ENCODE results near the gene DEF6.

Gene DEF6

GRCh38 chr6:35295521-35296315, 1.9 kb upstream of the DEF6 start:
- no peak for TF ChIP-seq CTCF (IDR thresholded peaks at IDR 0.05)

DNA sequence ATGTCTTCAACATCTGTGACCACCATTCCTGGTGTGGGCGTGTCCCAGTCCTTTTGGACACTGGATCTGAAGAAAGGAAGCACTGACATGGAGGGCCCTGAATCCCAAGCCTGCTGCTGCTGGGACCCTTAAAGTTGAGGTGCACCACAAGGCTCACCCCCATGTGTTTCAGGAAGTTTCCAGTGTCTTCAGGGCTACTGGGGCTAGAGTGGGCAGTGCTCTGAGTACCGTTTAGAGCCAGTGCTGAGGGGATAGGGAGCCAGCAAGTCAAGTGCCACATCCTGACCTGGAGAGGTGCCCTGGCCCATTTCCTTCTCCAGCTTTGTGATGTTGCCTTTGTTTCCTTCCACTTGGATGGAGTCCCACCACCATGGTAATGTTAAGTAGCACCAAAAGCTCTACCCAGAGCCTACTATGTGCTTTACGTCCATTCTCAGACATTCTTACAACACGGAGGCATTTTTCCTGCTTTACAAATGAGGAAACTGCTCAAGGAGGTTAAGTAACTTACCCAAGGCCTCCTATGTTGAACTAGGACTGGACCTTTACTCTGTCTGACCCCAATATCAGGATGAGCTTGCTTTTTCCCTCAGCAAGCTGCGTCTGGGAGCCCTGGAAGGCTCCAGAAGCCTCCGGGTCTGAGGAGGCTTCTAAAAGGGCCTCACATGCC, 552 bp upstream of the DEF6 start:
- TF ChIP-seq CTCF (IDR thresholded peaks at IDR 0.05), result no peak

- TF ChIP-seq CTCF (IDR thresholded peaks at IDR 0.05), result no peak
Observed at GRCh38 chr6:35298625-35299140, 1.1 kb downstream of the DEF6 start.

GRCh38 chr6:35299674-35300073, 2.1 kb downstream of the DEF6 start:
- no peak for TF ChIP-seq CTCF (IDR thresholded peaks at IDR 0.05)

- TF ChIP-seq CTCF (IDR thresholded peaks at IDR 0.05), result no peak
Observed at GRCh38 chr6:35300848-35301247, 3.2 kb downstream of the DEF6 start.

DNA sequence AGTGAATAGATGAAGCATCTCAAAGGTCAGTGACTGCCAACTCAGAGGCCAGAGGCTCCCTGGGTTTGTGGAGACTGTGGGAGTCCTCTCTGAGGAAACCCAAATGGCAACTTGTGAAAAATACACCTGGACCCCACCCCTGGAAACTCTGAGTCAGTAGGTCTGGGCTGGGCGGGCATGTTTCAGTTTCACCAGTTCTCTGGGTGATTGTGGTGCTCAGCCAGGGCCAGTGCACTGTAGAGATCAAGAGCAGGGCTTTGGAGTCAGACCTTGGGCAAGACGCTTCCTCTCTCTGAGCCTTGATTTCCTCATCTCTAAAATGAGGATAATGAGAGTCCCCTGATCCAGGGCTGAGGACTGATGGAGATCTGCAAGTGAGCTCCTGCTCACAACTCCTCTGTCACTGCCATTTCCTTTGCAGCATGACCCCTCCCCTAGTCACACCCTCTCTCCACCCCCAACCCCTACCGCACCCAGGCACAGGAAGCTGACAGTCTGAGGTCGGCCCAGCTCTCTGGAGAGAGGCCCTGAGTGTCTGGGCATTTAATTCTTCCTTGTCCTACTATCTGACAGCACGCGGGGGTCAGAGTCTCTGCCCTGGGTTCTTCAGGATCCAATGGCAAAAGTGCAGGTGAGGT, 5.1 kb downstream of the DEF6 start:
- no peak for TF ChIP-seq CTCF (IDR thresholded peaks at IDR 0.05)

DNA sequence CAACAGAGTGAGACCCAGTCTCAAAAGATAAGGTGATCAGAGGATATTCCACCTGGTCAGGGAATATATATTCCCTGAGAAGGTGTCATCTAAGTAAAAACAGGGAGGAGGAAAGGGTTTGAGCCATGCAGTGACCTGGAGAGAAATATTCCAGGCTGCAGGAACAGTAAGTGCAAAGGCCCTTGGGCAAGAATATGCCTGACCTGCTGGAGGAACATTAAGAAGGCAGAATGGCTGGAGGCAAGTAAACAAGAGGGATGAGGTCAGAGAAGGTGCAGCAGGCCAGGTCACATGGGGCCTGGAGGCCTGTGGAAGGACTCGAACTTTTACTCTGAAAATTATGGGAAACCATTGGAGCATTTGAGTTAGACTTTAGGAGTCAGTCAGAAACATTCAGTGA, 6.7 kb downstream of the DEF6 start:
- TF ChIP-seq CTCF (IDR thresholded peaks at IDR 0.05), result no peak
